HCT116 (cell line): ENCODE measurements around the gene TYMP. TPM values are rescaled to one million over a fixed set of nuclear protein-coding genes. Genes with fewer than 3 reads are reported as not detected.

Experiments used
- ATAC-seq: fragments of 200-7000 bp; cut with Tn5 transposase; 2 replicates; pipeline ENCODE4 v1.9.1; 2020; ENCODE audit warnings: mild to moderate bottlenecking, moderate library complexity
- BruUV-seq: library from RNA; stranded (reverse); fragments of 400-500 nt; replicated peaks from 2 replicates; lab custom pipeline; 2021; lab: Mats Ljungman, UMichigan
- CTCF ChIA-PET: fragments of 300-600 bp; sonication (Branson Sonifier 250); formaldehyde crosslinking; loops from one replicate; lab custom pipeline; 2021; ENCODE audit warnings: antibody characterized with exemption; lab: Charles Lee
- POLR2A ChIA-PET: fragments of 300-600, 350-600 bp; sonication (Branson Sonifier 250); formaldehyde crosslinking; loops from one replicate; lab custom pipeline; 2021; ENCODE audit warnings: antibody characterized with exemption; lab: Charles Lee
- RAD21 ChIA-PET, 2 experiments: fragments of 300-600 bp; sonication (Branson Sonifier 250); formaldehyde crosslinking; loops; one replicate each; lab custom pipeline; 2023; ENCODE audit warnings: low total read pairs in 2 of 2; ENCODE audit not compliant: uncharacterized antibody in 2 of 2, unreplicated experiment in 2 of 2, low non-redundant PET in 1 of 2; lab: Charles Lee
- DNase-seq: peaks from one replicate; pipeline ENCODE4 v3.0.0-alpha.2; 2010; ENCODE audit warnings: low read depth, low spot score
- H2AFZ ChIP-seq: fragments of 200-600 bp; shearing (Covaris generic), sonication (generic); 2 replicates; pipeline ENCODE4 v1.6.1; 2017; ENCODE audit warnings: low read depth, mixed run types, mixed read lengths, antibody characterized with exemption, low read length; ENCODE audit not compliant: poor library complexity, severe bottlenecking
- H3K27ac ChIP-seq: 2 replicates; pipeline ENCODE4 v1.5.1; 2012; ENCODE audit warnings: low read depth, low read length
- H3K27me3 ChIP-seq: fragments of 200-600 bp; sonication (generic); 2 replicates; pipeline ENCODE4 v1.6.1; 2016; ENCODE audit warnings: mixed run types, low read length, mixed read lengths; ENCODE audit not compliant: insufficient read depth
- H3K36me3 ChIP-seq, 2 experiments: fragments of 200-500 bp in 1 of 2; fragments of 200-600 bp in 1 of 2; sonication (Bioruptor generic) in 1 of 2; sonication (generic) in 1 of 2; 2 replicates each; pipeline versions ENCODE4 v1.5.1 to v1.6.1; 2014 to 2016; ENCODE audit warnings: low read length in 2 of 2, inconsistent platforms in 1 of 2, mixed read lengths in 1 of 2, mixed run types in 1 of 2; ENCODE audit not compliant: insufficient read depth in 2 of 2, control insufficient read depth in 1 of 2
- H3K4me1 ChIP-seq, 2 experiments: fragments of 200-600 bp in 1 of 2; sonication (generic) in 1 of 2; 2 replicates each; pipeline versions ENCODE4 v1.5.1 to v1.6.1; 2012 to 2017; ENCODE audit warnings: low read length in 2 of 2, inconsistent platforms in 1 of 2, mild to moderate bottlenecking in 1 of 2, mixed read lengths in 1 of 2, mixed run types in 1 of 2, moderate library complexity in 1 of 2; ENCODE audit not compliant: insufficient read depth in 2 of 2, control insufficient read depth in 1 of 2
- H3K4me2 ChIP-seq: fragments of 200-600 bp; sonication (generic); 2 replicates; pipeline ENCODE4 v1.6.1; 2017; ENCODE audit warnings: mixed run types, low read length, mixed read lengths
- H3K4me3 ChIP-seq, 2 experiments: fragments of 200-600 bp in 1 of 2; sonication (generic) in 1 of 2; replicated peaks in 1 of 2; 2 replicates each; pipeline ENCODE4 v1.5.1; 2011 to 2016; ENCODE audit warnings: low read length in 2 of 2, control low read depth in 1 of 2, low read depth in 1 of 2, mild to moderate bottlenecking in 1 of 2, mixed read lengths in 1 of 2, mixed run types in 1 of 2
- H3K79me2 ChIP-seq: fragments of 200-600 bp; sonication (generic); 2 replicates; pipeline ENCODE4 v1.6.1; 2017; ENCODE audit warnings: mild to moderate bottlenecking, mixed run types, low read length, moderate library complexity, mixed read lengths; ENCODE audit not compliant: insufficient read depth
- H3K9ac ChIP-seq: fragments of 200-600 bp; sonication (generic); 2 replicates; pipeline ENCODE4 v1.6.1; 2016; ENCODE audit warnings: low read length, mixed read lengths
- H3K9me2 ChIP-seq: fragments of 200-600 bp; sonication (generic), shearing (Covaris generic); 2 replicates; pipeline ENCODE4 v1.6.1; 2017; ENCODE audit warnings: mixed run types, mild to moderate bottlenecking, moderate library complexity; ENCODE audit not compliant: insufficient read depth
- H3K9me3 ChIP-seq, 2 experiments: fragments of 200-500 bp in 1 of 2; fragments of 200-600 bp in 1 of 2; sonication (Bioruptor generic) in 1 of 2; sonication (generic) in 1 of 2; 2 replicates each; pipeline ENCODE4 v1.6.1; 2014 to 2017; ENCODE audit warnings: low read length in 2 of 2, mixed read lengths in 2 of 2, inconsistent platforms in 1 of 2, low read depth in 1 of 2, mild to moderate bottlenecking in 1 of 2, mixed run types in 1 of 2, moderate library complexity in 1 of 2; ENCODE audit not compliant: control insufficient read depth in 1 of 2, insufficient read depth in 1 of 2
- H4K20me1 ChIP-seq: fragments of 200-600 bp; sonication (generic), shearing (Covaris generic); 2 replicates; pipeline ENCODE4 v1.6.1; 2017; ENCODE audit warnings: mixed run types, mild to moderate bottlenecking, moderate library complexity; ENCODE audit not compliant: insufficient read depth
- CBX3 ChIP-seq: IDR thresholded peaks from 2 replicates; pipeline ENCODE4 v1.6.1; 2012; ENCODE audit warnings: low read depth
- CTCF ChIP-seq, 3 experiments: fragments of 200-600 bp in 1 of 3; sonication (generic) in 1 of 3; IDR thresholded peaks in 2 of 3; conservative IDR thresholded peaks in 1 of 3; 2 replicates each; pipeline ENCODE4 v1.5.1; 2012 to 2017; ENCODE audit warnings: low read depth in 2 of 3, low read length in 2 of 3, antibody characterized with exemption in 1 of 3, borderline replicate concordance in 1 of 3, control low read depth in 1 of 3, mild to moderate bottlenecking in 1 of 3, mixed read lengths in 1 of 3, mixed run types in 1 of 3, moderate library complexity in 1 of 3; ENCODE audit not compliant: insufficient read depth in 1 of 3
- EZH2 ChIP-seq: fragments of 200-600 bp; sonication (generic); IDR thresholded peaks from 2 replicates; pipeline ENCODE4 v1.6.1; 2017; ENCODE audit warnings: antibody characterized with exemption, mixed run types
- FOSL1 ChIP-seq: IDR thresholded peaks from 2 replicates; pipeline ENCODE4 v1.6.1; 2012; ENCODE audit warnings: low read depth
- JUND ChIP-seq: IDR thresholded peaks from 2 replicates; pipeline ENCODE4 v1.6.1; 2012
- POLR2AphosphoS5 ChIP-seq: IDR thresholded peaks from 2 replicates; pipeline ENCODE4 v1.6.1; 2011; ENCODE audit warnings: mild to moderate bottlenecking, low read depth, low read length, moderate library complexity
- RAD21 ChIP-seq: IDR thresholded peaks from 2 replicates; pipeline ENCODE4 v1.6.1; 2012; ENCODE audit warnings: low read depth, mild to moderate bottlenecking
- SIN3A ChIP-seq: IDR thresholded peaks from 2 replicates; pipeline ENCODE4 v1.6.1; 2012; ENCODE audit warnings: low read depth
- SRF ChIP-seq: IDR thresholded peaks from 2 replicates; pipeline ENCODE4 v1.6.1; 2012; ENCODE audit warnings: low read depth
- TCF7L2 ChIP-seq: IDR thresholded peaks from 2 replicates; pipeline ENCODE4 v1.7.0; 2011; ENCODE audit warnings: borderline replicate concordance, inconsistent platforms; ENCODE audit not compliant: insufficient read depth, insufficient read length; ENCODE audit errors: extremely low read depth
- YY1 ChIP-seq: IDR thresholded peaks from 2 replicates; pipeline ENCODE4 v1.6.1; 2011; ENCODE audit warnings: low read length, low read depth, moderate library complexity, mild to moderate bottlenecking; ENCODE audit not compliant: insufficient replicate concordance; ENCODE audit errors: extremely low read depth
- ZBTB33 ChIP-seq: IDR thresholded peaks from 2 replicates; pipeline ENCODE4 v1.6.1; 2011; ENCODE audit warnings: mild to moderate bottlenecking, low read length, moderate library complexity; ENCODE audit not compliant: insufficient replicate concordance; ENCODE audit errors: extremely low read depth
- ZFX ChIP-seq: fragments of 450-650 bp; IDR thresholded peaks from 2 replicates; pipeline ENCODE4 v1.6.1; 2017
- ZNF274 ChIP-seq: fragments of 200-500 bp; sonication (Bioruptor generic); IDR thresholded peaks from 2 replicates; pipeline ENCODE4 v1.6.1; 2014; ENCODE audit warnings: mild to moderate bottlenecking, low read depth, low read length, inconsistent platforms
- intact Hi-C: fragments of 100-400 bp; cut with micrococcal nuclease; formaldehyde crosslinking; loops from 2 replicates; pipeline ENCODE4 v1.10.0; 2022
- total RNA-seq: library from RNA; stranded (reverse); gene quantifications from one replicate; pipeline ENCODE4 v1.2.1, GENCODE V29; 2021; ENCODE audit not compliant: unreplicated experiment

TYMP gene
- total RNA-seq, 1 experiment from 2014 or later, result 43.2 TPM

- peaks cover 6% of the 10 kb centered on the region; the same call in 1 of the 2 replicates for H4K20me1 ChIP-seq
- no peaks in the 10 kb centered on the region for H3K36me3 ChIP-seq
- POLR2A ChIA-PET, result no interaction called here
- H3K4me2 ChIP-seq, result no peak overlapping the region
- no peaks in the 10 kb centered on the region for H3K27me3 ChIP-seq
- H3K4me1 ChIP-seq, result peaks cover 14 to 35% of the 10 kb centered on the region in 2 experiments; a peak in 3 of 4 replicates
- peak overlapping the region; percentile 38; the same call in 1 of the 2 replicates for H3K27ac ChIP-seq
- H3K4me3 ChIP-seq, result no peak overlapping the region
- H3K79me2 ChIP-seq, result peaks cover 28% of the 10 kb centered on the region
- RAD21 ChIA-PET, result no interaction called here
- H3K9ac ChIP-seq, result no peak overlapping the region
- intact Hi-C loops, result no loop called here
- H3K9me3 ChIP-seq, result no peaks in the 10 kb centered on the region
- no peak for ATAC-seq
- TF ChIP-seq YY1 (no peak), ZFX (no peak), JUND (no peak), POLR2AphosphoS5 (no peak), TCF7L2 (no peak), ZNF274 (no peak), ZBTB33 (no peak), RAD21 (no peak), EZH2 (no peak), FOSL1 (no peak), CTCF (IDR thresholded peaks at IDR 0.05 in 2 of 3, conservative IDR thresholded peaks at IDR 0.05 in 1 of 3; ENCODE audit: borderline replicate concordance in 1 of 3, insufficient read depth in 1 of 3, low read depth in 2 of 3, low read length in 2 of 3) (no peak), SRF (no peak), CBX3 (no peak), SIN3A (no peak)
- BruUV-seq, result no TSS peak
- H2AFZ ChIP-seq, result no peak overlapping the region
- CTCF ChIA-PET, result no interaction called here
- DNase-seq, result no peak
- no peaks in the 10 kb centered on the region for H3K9me2 ChIP-seq
These were observed 52.9 kb downstream of the TYMP start for GRCh38 chr22:50476868-50477267.

Other genes with a start within 250 kb of the TYMP start
- 236 TPM for gene PLXNB2, start 222.4 kb downstream of the TYMP start, total RNA-seq
- 11.0 TPM for gene DENND6B, start 203.0 kb downstream of the TYMP start, total RNA-seq
- gene PPP6R2, start 186.7 kb downstream of the TYMP start, total RNA-seq, result 61.3 TPM
- 91.1 TPM for gene SBF1, start 55.0 kb downstream of the TYMP start, total RNA-seq
- gene ADM2, start 48.5 kb downstream of the TYMP start, total RNA-seq, result 12.8 TPM
- gene MIOX, start 43.2 kb downstream of the TYMP start, total RNA-seq, result 0.39 TPM
- 56.9 TPM for gene LMF2, start 22.3 kb downstream of the TYMP start, total RNA-seq
- gene NCAPH2, start 21.8 kb downstream of the TYMP start, total RNA-seq, result 99.1 TPM
- gene SCO2, start 4.4 kb downstream of the TYMP start, total RNA-seq, result 7.0 TPM
- gene KLHDC7B, start 15.9 kb upstream of the TYMP start, total RNA-seq, result 0.69 TPM
- not detected for gene SYCE3, start 32.9 kb upstream of the TYMP start, total RNA-seq
- gene CPT1B, start 48.4 kb upstream of the TYMP start, total RNA-seq, result 35.1 TPM
- gene CHKB, start 52.8 kb upstream of the TYMP start, total RNA-seq, result 55.1 TPM
- 6.4 TPM for gene MAPK8IP2, start 70.8 kb upstream of the TYMP start, total RNA-seq
- 16.4 TPM for gene ARSA, start 98.1 kb upstream of the TYMP start, total RNA-seq
- 16.0 TPM for gene SHANK3, start 142.8 kb upstream of the TYMP start, total RNA-seq
- 1.5 TPM for gene ACR, start 208.2 kb upstream of the TYMP start, total RNA-seq